Suppressor macrophage treated with lipopolysaccharide for 4 hours (primary cell): ENCODE data around the gene ABHD17B.

Experiments used
- DNase-seq: peaks from one replicate; pipeline ENCODE4 v3.0.0-alpha.2; 2020

The ABHD17B gene

DNA sequence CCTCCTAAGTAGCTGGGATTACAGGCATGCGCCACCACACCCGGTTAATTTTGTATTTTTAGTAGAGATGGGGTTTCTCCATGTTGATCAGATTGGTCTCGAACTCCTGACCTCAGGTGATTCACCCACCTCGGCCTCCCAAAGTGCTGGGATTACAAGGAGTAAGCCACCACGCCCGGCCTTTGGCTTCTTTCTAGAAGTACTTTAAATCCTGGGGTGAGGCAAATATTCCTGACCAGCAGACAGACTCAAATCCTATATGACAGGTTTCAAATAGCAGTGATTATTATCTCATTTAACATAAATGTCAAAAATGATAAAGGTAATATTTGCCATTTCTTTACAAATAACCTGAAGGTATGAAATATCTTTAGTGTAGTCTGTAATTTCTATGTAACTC, 35.6 kb downstream of the ABHD17B start:
- no peak for DNase-seq

DNA sequence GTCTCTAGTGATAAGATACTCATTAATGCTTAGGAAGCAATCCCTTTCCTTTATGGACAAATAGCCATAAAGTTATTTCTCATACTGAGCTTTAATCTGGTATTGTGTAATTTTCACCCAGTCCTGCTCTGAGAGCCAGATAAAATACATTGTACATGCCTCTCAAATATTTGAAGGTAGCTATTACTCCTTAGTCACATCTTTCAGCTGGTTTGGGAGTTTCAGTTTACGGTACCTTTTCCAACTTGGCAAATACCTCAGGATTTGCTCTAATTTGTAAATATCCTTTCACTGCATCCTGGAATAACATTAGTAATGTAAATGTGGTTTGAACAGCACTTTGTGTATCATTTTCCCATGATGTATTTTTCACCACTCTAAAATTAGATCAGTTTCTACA, 47.4 kb downstream of the ABHD17B start:
- no peak for DNase-seq

- no peak for DNase-seq
These were observed 49.4 kb downstream of the ABHD17B start for GRCh38 chr9:71861618-71862017.

DNA sequence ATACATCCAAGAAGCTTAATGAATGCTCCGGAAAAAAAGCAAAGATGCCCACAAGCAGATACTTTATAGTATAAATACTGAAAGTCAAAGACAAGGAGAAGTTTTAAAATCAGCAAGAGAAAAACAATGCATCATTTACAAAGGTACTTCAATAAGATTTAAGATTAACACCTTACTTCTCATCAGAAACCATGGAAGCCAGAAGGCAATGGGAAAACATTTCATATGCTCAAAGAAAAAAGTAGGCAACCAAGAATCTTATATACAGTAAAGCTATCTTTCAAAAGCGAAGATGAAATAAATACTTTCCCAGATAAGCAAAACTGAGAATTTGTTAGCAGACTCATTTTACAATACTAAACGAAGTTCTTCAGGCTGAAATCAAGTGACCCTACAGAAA, 51.1 kb downstream of the ABHD17B start:
- DNase-seq: no peak

DNA sequence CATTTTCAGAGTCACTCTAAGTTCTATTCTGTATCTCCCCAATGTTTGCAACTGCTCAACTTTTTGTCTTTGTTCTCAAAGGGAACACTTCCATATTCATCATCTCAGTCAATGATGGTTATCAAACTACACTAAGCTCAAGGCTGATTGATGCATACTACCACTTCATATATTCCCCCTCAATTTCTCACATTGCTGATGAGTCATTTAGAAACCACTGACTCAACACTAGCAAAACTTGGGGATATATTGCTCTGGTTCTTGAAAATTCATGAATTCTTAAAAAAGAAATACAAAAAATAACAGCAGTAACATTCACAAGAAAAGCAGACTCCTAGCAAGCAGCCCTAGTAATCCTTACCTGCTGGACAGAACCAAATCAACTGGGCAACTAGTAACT, 52.2 kb downstream of the ABHD17B start:
- DNase-seq: peak; percentile 7

GRCh38 chr9:71858102-71858798, 52.7 kb downstream of the ABHD17B start:
- no peak for DNase-seq

GRCh38 chr9:71857159-71857558, 53.8 kb downstream of the ABHD17B start:
- DNase-seq: no peak

- DNase-seq: no peak
These were observed 56.2 kb downstream of the ABHD17B start for GRCh38 chr9:71854811-71855210.

DNA sequence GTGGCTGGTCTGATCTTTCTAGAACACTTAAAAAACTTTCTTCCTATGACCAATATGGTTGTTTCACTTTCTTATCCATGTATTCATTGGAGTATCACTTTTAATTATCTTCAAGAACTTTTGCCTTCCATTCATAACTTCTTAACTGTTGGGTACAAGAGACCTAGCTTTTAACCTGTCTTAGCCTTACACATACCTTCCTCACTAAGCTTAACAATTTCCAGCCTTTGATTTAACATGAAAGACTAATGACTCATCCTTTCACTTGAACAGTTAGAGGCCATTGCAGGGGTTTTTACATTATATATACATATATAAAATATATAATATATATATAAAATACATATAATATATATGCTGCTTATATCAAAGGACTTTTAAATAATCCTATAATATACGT, 57.9 kb downstream of the ABHD17B start:
- no peak for DNase-seq

- DNase-seq: no peak
These were observed 60.0 kb downstream of the ABHD17B start for GRCh38 chr9:71850996-71851395.

DNA sequence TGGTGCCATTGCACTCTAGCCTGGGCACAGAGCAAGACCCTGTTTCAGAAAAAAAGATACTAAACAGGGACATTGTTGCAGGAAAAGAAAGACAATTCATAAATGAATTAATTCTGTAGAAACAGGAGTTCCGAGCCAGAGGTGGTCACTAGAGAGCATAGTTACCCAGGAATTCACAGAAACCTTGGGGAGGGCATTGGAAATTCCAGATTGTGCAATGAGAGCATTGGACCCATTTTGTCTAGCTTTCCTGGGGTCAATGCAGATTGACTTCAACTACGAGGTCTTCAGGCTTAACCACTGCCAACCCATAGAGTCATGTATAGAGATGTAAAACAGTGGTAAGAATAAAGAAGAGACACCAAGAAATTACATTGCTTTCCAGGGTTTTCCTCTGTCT, 63.1 kb downstream of the ABHD17B start:
- DNase-seq: no peak

- no peak for DNase-seq
These were observed 66.2 kb downstream of the ABHD17B start for GRCh38 chr9:71844808-71845207.

- DNase-seq: no peak
These were observed 71.3 kb downstream of the ABHD17B start for GRCh38 chr9:71839668-71840067.

DNA sequence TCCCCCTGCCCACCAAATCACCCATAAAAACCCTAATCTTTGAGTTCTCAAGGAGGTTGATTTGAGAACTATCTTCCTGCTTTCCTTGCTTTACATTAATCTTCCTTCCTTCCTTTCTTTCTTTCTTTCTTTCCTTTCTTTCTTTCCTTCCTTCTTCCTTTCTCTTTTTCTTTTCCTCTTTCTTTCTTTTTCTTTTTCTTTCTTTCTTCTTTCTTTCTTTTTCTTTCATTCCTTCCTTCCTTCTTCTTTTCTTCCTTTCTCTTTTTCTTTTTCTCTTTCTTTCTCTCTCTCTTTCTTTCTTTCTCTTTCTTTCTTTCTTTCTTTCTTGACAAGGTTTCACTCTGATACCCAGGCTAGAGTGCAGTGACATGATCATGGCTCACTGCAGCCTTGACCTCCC, 75.4 kb downstream of the ABHD17B start:
- no peak for DNase-seq

DNA sequence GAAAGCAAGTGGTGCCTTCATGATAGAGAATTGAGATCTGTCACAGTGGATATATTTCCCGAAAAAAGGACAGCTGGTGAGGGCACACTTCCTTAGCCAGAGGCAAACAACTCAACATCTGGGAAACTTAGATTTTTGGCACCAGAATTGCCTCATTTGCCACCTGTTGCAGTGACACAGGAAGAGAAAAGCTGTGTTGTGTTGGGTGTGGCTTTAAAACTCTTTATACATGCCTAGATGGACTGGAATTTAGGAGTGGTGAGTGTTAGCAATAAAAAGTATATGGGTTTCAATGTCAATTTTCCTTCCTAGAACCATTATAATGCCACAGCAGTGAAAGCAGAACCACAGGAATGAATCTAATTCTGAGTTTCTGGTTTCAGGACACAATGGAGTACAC, 80.1 kb downstream of the ABHD17B start:
- no peak for DNase-seq

- no peak for DNase-seq
These were observed 80.8 kb downstream of the ABHD17B start for GRCh38 chr9:71830153-71830552.

DNA sequence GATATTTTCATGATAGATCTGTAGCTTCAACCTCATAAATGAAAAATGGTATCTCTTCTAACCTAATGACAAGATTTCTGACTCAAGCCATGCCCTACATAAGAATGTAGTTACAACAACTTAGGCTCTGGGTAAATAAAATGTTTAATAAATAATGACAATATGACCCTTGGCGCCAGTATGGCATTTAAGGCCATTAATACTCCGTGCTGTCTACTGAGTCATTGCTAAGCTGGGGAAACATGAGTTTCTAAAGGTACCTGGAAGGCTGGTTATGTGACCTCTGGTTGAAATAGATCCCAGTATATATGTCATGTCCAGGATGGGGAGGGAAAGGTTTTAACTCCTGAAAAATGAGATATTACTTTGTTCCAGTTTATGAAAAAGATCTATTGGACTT, 84.7 kb downstream of the ABHD17B start:
- no peak for DNase-seq

DNA sequence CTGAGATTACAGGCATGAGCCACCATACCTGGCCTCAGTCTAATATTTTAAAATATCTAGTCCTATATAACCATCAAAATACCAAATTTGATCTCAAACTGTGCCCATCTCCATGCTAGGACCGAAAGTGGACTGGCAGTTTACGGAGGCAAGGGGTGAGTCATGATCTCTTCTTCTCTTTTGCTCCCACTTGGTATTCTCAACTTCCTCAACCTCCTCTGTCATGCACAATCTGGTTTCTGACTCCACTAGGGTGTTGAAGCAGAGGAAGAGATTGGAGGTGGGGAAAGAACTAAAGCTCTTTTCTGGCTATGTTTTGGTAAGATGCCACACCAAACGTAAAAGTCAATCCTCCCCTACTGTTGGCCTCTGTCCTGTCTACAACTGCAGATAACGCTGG, 86.7 kb downstream of the ABHD17B start:
- peak; percentile 79 for DNase-seq

DNA sequence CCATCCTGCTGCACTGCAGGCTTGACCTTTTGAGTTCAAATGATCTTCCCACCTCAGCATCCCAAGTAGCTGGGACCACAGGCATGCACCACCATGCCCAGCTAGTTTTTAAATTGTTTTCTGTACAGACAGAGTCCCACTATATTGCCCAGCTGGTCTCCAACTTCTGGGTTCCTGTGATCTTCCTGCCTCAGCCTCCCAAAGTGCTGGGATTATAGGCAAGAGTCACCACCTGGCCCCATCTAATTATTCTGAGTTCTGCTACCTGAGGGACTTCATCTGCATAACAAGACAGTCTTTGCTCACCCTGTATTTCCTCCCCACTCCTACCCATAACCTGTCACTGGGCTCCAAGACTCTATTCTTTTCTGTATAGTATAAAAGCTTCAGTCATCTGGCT, 88.1 kb downstream of the ABHD17B start:
- no peak for DNase-seq

DNA sequence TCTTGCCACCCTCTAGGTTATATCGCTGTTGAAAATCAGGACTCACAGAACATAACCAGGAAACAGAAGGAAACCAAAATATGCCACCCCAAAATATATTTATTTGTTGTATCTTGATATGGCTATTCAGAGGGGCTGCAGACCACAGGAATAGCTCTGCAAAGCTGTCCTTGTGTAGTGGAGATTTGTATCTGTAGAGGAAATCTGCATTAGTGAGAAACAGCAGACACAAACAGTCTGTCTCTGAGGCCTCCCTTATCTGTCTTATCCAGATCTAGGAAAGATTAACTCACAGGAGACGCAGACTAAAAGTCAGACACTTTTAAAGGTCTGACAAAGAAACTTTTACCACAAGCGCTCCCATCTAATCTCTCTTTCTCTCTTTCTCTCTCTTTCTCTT, 88.5 kb downstream of the ABHD17B start:
- DNase-seq: no peak

GRCh38 chr9:71821405-71821804, 89.6 kb downstream of the ABHD17B start:
- DNase-seq: no peak

GRCh38 chr9:71820403-71820921, 90.5 kb downstream of the ABHD17B start:
- DNase-seq: no peak

DNA sequence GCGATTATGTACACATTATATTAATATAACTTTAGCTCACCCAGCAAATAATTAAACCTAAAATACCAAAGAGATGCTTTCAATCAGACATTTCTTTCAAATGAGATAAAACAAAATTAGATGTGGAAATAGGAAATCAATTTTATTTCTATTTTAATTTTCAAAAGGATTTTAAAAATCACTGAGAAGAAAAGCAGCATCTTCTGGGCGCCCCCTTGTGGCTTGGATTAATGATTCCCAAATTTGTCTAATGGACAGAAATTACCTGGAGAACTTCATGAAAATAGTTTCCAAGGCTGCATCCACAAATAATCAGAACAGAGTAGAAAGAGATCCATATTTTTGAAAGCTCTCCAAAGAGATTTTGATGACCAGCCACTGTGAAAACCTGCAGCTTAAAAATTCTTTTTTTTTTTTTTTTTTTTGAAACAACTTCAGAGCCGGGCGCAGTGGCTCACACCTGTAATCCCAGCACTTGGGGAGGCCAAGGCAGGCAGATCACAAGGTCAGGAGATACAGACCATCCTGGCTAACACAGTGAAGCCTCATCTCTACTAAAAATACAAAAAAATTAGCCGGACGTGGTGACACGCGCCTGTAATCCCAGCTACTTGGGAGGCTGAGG, 91.8 kb downstream of the ABHD17B start:
- peak; percentile 60 for DNase-seq

DNA sequence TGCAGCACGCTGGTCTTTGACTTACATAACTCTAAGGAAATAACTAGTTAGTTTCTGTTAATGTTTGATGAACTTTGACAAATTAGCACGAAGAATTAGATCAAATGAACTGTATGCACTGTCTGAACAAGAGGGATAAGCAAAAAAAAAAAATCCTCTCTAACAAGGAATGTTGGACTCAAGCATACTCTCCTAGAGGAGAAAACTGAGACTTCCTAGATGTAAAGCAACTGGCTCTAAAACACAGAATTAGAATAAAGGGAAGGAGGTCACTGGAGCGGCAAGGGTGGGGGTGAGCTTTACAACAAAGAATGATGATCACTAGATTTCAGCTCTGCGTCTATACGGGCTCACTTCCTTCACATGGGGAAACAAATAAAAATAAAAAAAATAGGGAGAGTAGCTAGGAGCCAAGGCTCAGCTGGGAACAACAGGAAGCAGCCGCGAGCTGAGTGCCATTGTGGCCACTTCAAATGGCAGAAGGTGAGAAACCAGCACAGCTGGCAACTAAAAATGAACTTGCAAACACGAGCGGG, 94.0 kb downstream of the ABHD17B start:
- no peak for DNase-seq
